NCI-H524 treated with DMSO at 0.1 percent for 48 hours (cell line): ENCODE results near the gene GBA2.

Source experiments
- DNase-seq: peaks from one replicate; lab custom pipeline; 2025; lab: John Stamatoyannopoulos, UW

Gene GBA2

GRCh38 chr9:35748858-35749514 lies at the start of gene GBA2, which contains the start of gene RGP1:
GBA2 (minus strand) TSS chr9:35749228; CDS start chr9:35748704, 524 bp downstream.
RGP1 (plus strand) TSS chr9:35749287; CDS start chr9:35749756, 469 bp downstream.
- no peak for DNase-seq

GRCh38 chr9:35797311-35798109 lies 48.5 kb upstream of the GBA2 start:
- no peak for DNase-seq

DNA sequence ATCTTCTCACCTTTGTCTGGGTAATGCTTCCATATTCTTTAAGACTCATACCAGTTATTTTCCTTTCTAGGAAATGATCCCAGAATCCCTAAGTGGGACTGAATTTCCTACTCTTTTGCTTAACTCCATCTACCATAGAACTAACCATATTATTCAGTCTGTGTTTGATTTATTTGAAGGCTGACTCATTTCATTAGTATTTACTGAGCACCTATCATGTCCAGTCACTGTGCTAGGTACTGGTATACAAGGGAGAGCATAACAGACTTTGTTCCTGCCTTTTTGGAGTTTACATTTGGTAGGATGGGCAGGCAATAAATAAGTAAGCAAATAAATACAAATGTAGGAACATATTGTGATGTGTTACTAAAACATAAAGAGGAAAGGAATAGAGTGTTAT lies 46.7 kb upstream of the GBA2 start:
- DNase-seq = no peak

DNA sequence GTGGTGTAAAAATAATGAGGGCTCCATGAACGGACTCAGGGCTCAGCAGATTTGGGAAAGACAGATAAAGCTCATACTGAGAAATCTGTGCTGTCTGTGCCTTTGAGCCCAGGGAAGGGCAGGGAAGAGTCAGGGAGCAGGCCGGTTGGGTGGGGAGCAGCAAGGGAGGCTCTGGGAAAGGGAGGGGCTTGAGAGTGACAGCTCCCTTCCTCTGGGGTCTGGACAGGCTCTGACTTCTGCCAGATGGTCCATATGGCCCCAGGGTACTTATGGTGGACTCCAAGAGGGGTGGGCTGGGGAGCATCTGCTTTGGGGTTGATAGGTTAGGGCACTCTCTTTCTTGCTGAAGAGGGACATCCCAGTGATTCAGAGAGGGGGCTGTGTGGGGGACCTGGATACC lies 44.4 kb upstream of the GBA2 start:
- DNase-seq = peak; percentile 42

- DNase-seq = no peak
These were observed 43.8 kb upstream of the GBA2 start for GRCh38 chr9:35792826-35793225.

GRCh38 chr9:35792024-35792813 lies 43.2 kb upstream of the GBA2 start:
- no peak for DNase-seq

DNA sequence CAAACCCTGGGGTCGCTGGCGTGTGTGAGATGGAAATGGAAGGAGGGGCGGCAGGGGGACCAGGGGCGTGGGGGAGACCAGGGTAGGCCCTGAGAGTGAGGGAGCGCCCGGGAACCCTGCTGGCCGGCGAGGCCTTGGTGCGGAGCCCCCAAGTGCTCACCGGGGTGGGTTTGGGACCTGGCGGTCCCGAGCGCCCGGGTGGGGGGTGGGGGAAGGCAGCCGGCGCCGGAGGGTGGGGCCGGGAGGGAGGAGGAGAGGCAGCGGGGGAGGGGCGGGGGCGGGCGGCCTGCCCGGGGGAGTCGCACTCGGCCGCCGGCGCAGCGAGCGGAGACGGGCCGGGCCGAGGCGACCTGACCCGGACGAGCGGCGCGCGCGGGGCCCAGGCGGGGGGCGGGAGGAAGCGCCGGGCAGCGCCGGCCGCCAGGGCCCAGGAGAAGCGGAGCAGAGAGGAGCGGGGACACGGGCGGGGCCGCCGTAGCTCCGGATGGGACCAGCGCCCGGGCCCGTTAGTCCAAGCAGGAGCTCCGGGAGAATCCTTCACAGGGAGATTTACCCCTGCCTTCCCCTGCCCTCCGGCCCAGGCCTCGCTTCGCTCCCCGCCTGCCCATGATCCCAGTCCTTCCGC lies 42.4 kb upstream of the GBA2 start, which contains the start of gene NPR2:
Gene NPR2 (plus strand): TSS at position 295 of the 625 bp plus-strand sequence. CDS start 818 bp downstream, outside the sequence.
- no peak for DNase-seq

GRCh38 chr9:35790385-35791296 lies 41.6 kb upstream of the GBA2 start:
- peak; percentile 84 for DNase-seq

DNA sequence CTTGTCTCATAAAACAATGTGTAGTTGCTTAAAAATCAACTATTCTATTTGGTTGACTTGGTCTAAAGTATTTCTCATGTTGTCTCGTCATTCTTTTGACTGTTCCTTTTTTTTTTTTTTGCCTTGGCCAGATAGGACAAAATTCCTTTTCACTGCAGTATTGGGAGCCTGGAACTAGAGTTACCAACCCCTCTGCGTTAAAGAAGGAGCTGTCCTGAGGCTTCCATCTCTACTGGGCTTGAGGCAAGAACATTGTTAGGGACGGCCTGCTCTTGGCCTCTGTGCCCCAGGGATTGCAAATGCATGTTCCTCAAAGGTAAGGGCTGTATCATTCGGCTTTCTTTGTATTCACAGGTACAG lies 41.0 kb upstream of the GBA2 start:
- no peak for DNase-seq

GRCh38 chr9:35789541-35789940 lies 40.5 kb upstream of the GBA2 start:
- DNase-seq = no peak

GRCh38 chr9:35783418-35783817 lies 34.4 kb upstream of the GBA2 start:
- DNase-seq = no peak

- no peak for DNase-seq
These were observed 32.0 kb upstream of the GBA2 start for GRCh38 chr9:35781066-35781465.

DNA sequence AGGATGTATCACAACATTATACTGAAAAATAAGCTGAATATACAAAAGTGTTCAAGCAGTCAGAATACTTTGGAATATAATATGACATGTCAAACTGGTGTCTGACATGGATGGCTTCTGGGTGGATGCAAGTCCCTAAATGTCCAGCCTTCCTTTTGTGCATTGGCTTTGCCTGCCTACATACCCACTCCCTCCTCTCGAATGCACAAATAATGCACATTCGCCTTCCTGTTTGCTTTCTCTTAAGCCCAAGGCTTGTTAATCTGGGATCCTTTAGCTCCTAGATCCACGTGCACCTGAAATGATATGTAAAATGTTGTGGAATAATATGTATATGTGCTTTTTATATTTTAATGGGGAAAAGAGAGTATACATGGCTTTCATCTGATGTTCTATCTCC lies 29.5 kb upstream of the GBA2 start:
- no peak for DNase-seq

DNA sequence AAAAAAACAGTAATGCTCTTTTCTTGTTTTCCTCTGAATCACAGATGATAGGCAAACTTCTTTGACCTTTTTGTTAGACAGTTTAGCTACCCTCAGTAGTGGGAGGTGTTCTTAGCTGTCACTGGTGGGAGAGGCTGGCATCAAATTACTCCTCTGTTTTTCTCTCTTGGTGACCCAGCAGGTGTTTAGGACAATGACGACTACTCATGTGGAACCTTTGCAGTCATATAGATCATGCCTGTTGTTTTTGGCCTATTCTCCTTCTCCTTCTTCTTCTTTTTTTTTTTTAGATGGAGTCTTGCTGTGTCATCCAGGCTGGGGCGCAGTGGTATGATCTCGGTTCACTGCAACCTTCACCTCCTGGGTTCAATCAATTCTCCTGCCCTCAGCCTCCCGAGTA lies 27.0 kb upstream of the GBA2 start:
- no peak for DNase-seq

DNA sequence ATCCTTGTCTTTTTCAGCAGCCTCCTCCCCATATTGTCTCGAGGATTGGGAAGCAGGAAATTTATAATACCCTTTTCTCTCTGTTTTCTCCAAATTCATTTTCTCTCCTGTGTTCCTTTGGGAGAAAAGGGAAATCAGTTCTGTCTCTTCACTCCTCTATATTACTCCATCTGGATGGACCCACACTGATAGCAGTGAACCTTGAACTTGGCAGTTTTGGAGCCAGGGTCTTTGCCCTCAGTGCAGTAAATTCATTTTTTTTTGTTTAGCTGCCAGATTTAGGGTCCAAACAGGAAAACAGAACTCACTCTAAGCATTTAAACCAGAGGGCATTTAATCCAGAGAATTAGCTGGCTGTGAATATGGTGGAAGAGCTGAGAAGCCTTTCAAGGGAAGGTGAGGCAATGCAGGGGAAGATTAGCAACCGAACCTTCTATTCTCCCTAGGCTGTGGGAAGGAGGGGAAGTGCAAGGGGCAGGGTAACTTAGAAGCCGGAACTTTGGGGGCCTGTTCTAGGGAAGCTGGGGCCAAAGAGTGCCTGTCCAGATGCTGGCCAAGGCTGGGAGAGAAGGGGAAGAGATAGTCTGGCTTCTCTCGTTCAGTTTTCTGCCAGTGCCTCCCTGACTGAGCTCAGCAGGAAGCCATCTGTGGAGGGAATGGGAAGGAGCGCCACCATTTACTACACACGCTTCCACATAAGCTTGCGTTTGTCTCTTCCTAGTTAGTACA lies 26.0 kb upstream of the GBA2 start:
- no peak for DNase-seq

GRCh38 chr9:35771943-35772342 lies 22.9 kb upstream of the GBA2 start:
- no peak for DNase-seq

DNA sequence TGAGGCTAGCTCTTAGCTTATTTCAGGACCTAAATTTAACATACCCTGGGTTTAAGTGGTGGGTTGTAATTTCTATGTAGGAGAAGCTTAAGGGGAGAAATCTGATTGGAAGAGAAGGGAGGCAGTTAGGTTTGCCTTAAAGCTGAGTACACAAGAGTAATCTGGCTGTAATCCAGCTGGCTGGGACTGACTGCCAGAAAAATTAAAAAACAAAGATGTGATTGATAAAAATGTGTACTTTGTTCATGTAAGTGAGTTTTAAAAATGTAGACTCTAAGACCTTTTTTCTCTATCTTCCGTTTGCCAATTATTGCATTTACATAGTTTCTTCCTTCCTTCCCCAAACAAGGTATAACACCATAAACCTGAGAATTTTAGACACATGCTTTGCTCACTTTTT lies 22.5 kb upstream of the GBA2 start:
- DNase-seq = no peak

GRCh38 chr9:35771075-35771433 lies 22.0 kb upstream of the GBA2 start:
- DNase-seq = no peak

GRCh38 chr9:35769763-35770162 lies 20.7 kb upstream of the GBA2 start:
- DNase-seq = no peak

- DNase-seq = no peak
These were observed 18.4 kb upstream of the GBA2 start for GRCh38 chr9:35767458-35767857.

GRCh38 chr9:35766997-35767396 lies 18.0 kb upstream of the GBA2 start:
- no peak for DNase-seq
